Measurements from ENCODE around the gene MUSK.

The MUSK gene

GRCh38 chr9:110844121-110844520, 175.5 kb downstream of the MUSK start:
- no peaks in the 10 kb centered on the region for H3K36me3 ChIP-seq (ENCODE audit: control insufficient read depth, insufficient read depth, low read length)
- DNase-seq (ENCODE audit: extremely low read depth, insufficient read length) = no peak
- TF ChIP-seq CTCF (IDR thresholded peaks at IDR 0.05; ENCODE audit: insufficient read depth, low read length, poor library complexity, severe bottlenecking) = no peak
- H3K27me3 ChIP-seq (replicated peaks; ENCODE audit: control insufficient read depth, insufficient read depth, low read length) = no peaks in the 10 kb centered on the region
- H3K4me3 ChIP-seq (replicated peaks; ENCODE audit: low read depth, low read length) = no peak overlapping the region

GRCh38 chr9:110846215-110846614, 177.6 kb downstream of the MUSK start:
- Histone ChIP-seq H3K36me3 (ENCODE audit: control insufficient read depth, insufficient read depth, low read length) (no peaks in the 10 kb centered on the region), H3K27me3 (replicated peaks; ENCODE audit: control insufficient read depth, insufficient read depth, low read length) (no peaks in the 10 kb centered on the region), H3K4me3 (replicated peaks; ENCODE audit: low read depth, low read length) (no peak overlapping the region)
- DNase-seq (ENCODE audit: extremely low read depth, insufficient read length) = no peak
- TF ChIP-seq CTCF (IDR thresholded peaks at IDR 0.05; ENCODE audit: insufficient read depth, low read length, poor library complexity, severe bottlenecking) = no peak

- Histone ChIP-seq H3K27me3 (replicated peaks; ENCODE audit: control insufficient read depth, insufficient read depth, low read length) (no peaks in the 10 kb centered on the region), H3K36me3 (ENCODE audit: control insufficient read depth, insufficient read depth, low read length) (no peaks in the 10 kb centered on the region), H3K4me3 (replicated peaks; ENCODE audit: low read depth, low read length) (no peak overlapping the region)
- TF ChIP-seq CTCF (IDR thresholded peaks at IDR 0.05; ENCODE audit: insufficient read depth, low read length, poor library complexity, severe bottlenecking) = no peak
- no peak for DNase-seq (ENCODE audit: extremely low read depth, insufficient read length)
Measured at GRCh38 chr9:110847671-110848070, 179.1 kb downstream of the MUSK start.

GRCh38 chr9:110850401-110851135, 182.0 kb downstream of the MUSK start:
- Histone ChIP-seq H3K27me3 (replicated peaks; ENCODE audit: control insufficient read depth, insufficient read depth, low read length) (no peaks in the 10 kb centered on the region), H3K36me3 (ENCODE audit: control insufficient read depth, insufficient read depth, low read length) (no peaks in the 10 kb centered on the region), H3K4me3 (replicated peaks; ENCODE audit: low read depth, low read length) (no peak overlapping the region)
- TF ChIP-seq CTCF (IDR thresholded peaks at IDR 0.05; ENCODE audit: insufficient read depth, low read length, poor library complexity, severe bottlenecking) = no peak
- DNase-seq (ENCODE audit: extremely low read depth, insufficient read length) = no peak
